GM19025 (cell line): ENCODE results near the gene FAM162A.
A peak's percentile ranks its signal among the peaks of the same experiment; 100 is the strongest.

Source experiments
- ATAC-seq: cut with Tn5 transposase; IDR thresholded peaks from one replicate; pipeline ENCODE4 v1.9.1; 2021; ENCODE audit warnings: mild to moderate bottlenecking, low read depth, moderate library complexity; ENCODE audit not compliant: unreplicated experiment

The FAM162A gene

DNA sequence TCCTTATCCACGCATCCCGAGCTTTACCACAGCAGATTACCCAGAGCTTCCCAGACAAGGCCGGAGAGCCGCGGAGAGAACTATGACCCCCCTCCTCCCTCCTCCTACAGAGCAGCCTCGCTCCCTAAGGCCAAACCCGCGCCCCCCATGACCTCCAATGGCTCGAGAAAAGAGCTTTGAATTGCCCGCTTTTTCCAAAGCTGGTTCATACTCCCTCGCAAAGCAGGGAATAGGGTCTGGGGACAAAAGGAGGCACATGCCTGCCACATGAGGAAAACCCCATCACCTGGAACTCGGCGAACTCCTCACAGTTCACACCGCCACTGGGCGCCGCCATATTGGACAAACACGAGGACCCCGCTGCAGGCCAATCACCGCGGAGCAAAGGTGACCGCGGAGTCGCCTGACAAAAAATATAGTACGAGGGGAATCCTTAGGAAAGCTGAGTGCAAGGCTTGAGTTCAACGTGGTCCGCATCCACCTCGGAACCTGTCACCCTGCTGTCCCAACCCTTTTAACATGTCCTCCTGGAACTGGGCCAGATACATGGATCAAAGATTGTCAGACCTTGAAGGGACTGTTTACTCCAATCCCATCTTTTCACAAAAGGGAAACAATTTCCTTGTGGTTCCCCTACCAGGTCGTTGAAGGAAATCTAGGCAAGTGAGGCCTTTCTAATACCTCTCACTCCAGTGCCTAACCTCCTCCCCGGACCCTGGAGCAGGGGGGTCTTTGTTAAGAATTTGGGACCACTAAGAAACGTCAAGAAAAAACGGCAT, 905 bp upstream of the FAM162A start, which contains the start of gene MIX23:
Gene MIX23, minus strand, starts transcription at position 344 of the 779 bp plus-strand sequence. Its CDS starts 7 bp downstream, at position 337.
- peak; percentile 25 for ATAC-seq

DNA sequence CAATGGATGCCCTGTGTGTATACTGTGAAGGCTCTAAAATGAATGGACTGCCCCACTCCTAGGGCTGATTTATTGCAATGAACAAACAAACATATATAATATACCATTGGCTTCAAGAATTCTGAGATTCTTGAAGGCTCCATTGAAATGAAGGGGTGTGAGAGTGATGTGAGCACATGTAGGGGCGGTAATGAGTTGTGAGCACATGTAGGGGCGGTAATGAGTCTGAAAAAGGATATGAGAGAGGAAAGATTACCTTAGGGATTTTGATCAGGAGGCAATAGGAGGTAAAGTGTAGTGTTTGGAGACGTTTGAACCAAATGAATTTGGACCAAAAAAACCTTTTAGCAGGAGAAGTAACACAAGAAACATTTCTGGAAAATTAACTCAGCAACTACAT, 3.7 kb downstream of the FAM162A start:
- no peak for ATAC-seq

DNA sequence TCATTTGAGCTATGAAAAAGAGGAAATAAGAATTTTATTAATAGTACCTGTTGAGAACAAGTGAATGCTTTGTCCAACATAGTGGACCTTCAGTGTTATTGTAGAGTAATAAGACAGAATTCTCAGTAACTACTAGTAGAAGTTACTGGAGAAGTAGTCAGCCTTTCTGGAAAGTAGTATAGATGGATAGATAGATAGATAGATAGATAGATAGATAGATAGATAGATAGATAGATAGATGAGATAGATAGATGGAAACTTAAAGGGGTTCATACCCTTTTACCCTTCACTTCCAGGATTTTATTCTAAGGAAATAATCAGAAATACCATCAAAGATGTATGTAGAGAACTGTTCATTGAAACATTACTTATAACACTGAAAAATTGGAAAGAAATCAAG, 5.2 kb downstream of the FAM162A start:
- no peak for ATAC-seq

DNA sequence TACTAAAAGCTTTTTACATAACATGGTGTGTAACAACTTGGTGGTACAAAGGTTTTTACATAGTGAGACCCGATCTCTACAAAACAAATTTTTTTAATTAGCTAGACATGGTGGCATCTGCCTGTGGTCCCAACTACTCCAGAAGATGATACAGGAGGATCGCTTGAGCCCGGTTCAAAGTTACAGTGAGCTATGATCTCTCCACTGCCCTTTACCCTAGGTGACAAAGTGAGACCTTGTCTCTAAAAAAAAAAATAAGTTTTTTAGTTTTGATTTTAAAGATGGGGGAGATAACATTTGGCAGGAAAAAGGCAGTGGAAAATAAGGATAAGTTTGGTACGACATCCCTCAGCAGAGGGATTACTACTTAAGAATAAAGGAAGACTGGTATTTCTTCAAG, 5.9 kb downstream of the FAM162A start:
- ATAC-seq: no peak

DNA sequence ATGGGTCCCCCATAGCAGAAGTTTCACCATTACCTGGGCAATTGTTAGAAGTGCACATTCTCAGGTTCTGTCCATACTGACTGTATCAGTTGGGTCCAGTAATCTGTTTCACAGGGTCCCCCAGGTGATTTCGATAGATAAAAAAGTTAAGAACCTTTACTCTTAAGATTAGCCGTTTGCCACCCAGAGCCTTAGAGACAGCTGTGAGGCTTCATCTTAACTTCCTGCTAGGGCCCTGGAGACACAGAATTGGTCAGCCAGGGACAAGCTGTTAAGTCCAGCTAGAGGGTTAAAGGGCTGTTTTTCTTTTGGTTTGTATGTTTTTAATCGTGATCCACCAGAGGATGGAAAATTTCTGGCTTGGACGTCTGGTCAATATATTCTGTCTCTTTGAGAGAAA, 6.7 kb downstream of the FAM162A start:
- ATAC-seq: no peak

DNA sequence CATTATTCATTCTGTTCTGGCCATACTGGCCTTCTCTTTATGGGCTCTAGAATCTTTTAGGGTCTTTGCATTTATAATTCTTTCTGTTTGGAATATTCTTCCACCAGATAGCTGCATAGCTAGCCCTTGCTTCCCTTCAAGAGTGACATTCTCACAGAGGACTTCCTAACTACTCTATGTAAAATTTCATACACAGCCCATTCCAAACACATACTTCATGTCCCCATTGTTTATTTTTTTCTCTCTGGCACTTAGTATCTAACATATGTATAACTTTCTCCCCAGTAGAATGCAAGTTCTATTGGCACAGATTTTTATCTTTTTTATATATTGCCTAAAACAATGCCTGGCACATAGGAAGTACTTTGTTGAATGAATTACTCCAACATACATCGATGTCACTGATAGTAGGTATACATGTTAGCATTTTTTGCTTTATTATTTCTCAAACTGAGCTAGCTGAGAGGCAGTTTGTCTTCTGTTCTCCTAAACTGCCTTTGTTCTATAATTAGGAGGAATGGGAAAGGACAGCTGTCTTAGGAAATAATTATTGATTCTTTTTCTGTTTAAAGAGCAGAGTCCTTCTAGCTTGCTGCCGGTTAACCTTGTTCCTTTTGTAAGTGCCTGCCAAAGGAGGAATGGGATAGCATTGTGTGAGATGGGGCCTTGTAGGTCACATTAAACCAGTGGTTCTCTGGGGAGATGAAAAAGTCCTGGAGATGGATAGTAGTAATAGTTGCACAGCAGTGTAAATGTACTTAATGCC, 7.9 kb downstream of the FAM162A start:
- ATAC-seq: no peak

DNA sequence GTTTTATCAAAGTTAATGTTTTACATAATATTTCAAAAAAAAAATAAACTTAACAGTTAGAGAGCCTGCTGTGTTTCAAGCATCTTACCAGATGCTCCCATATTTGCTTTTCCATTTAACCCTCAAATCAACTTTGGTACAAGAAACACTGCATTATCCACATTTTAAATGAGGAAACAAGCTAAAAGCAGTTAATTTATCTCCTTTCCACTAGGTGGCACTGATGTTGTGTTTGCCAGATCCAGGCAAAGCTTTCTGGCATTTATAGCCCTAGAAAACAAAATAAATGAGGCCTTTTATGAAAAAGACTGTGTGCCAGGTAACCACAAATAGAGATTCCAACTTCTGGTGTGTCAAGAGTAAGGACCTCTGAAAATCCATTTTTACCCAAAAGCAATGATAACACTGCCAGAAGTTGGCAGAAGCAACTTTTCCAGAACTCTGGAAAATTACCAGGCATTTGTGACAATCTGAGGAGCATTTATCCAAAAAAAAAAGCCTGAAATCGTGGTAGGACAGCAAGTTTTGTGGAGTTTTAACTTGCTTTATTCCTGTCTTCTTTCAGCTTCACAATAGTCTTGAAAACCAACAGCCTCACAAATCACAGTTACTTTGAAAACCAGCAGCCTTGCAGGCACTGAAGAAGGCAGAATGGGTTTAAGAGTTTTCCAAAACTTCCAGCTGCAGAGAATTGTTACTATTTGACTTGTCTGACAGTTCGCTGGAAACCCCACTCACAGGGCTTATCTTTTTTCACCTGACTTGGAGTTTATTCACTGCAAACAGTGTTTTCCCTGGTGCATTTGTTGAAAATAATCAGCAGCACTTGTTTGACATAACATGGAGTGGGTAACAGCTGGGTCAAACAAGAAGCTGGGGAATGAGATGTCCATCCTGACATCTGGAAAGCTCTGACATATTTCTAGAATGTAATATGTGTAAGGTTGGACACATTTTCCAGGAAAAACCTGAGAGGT, 9.2 kb downstream of the FAM162A start:
- ATAC-seq: no peak

DNA sequence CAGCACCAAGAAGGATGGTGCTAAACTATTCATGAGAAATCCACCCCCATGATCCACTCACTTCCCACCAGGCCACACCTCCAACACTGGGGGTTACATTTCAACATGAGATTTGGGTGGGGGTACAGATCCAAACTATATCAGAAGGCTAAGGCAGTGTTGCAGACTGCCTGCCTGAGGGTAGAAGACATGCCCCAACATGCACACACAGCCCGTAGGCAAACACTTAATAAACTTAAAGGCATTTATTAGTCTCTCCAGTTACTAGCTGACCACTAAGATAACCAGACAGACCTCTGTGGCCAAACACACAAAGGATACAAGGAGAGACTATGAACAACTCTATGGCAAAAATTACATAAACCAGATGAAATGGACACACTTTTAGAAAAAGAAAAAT, 10.2 kb downstream of the FAM162A start:
- ATAC-seq: no peak

DNA sequence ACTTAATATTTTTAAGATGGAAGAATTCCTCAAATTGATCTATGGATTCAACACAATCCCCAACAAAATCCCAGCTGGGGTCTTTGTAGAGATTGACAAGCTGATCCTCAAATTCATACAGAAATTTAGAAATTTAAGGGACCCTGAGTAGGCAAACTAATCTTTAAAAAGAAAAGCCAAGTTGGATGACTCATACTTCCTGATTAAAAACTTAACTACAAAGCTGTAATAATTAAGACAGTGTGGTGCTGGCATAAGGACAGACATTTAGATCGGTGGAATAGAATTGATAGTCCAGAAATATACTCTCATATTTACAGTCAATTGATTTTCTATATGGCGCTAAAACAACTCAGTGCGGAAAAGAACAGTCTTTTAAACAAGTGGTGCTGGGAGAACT, 11.6 kb downstream of the FAM162A start:
- ATAC-seq: no peak

DNA sequence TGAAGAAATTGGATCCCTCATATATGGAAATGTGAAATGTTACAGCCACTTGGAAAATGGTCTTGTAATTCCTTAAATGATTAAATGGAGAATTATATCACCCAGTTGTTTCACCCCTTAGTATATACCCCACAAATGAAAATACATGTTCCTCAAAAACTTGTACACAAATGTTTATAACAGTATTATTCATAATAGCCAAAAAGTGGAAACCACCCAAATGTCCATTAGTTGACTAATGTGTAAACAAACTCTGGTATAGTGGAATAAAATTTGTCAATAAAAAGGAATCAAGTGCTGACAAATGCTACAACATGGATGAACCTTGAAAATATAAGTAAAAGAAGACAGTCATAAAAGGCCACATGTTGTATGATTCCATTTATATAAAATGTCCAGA, 12.5 kb downstream of the FAM162A start:
- ATAC-seq: no peak

DNA sequence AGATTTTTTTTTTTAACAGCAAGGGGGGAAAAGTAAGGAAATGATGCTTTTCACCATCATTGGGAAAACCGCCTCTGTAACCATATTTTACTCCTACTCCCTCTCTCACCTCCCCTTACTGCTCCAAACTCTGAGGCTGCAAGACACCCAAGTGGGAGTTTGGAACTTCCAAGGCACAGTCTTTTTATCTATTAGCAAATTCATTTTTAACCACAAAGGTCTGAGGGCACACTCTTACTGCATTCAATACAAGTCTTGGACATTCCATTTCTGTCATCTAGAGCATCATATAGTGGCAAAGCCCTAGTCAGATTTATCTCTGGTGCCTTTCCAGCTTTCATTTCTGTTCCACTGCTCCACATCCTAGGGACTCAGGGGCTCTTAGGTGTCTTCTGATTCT, 13.2 kb downstream of the FAM162A start:
- no peak for ATAC-seq

DNA sequence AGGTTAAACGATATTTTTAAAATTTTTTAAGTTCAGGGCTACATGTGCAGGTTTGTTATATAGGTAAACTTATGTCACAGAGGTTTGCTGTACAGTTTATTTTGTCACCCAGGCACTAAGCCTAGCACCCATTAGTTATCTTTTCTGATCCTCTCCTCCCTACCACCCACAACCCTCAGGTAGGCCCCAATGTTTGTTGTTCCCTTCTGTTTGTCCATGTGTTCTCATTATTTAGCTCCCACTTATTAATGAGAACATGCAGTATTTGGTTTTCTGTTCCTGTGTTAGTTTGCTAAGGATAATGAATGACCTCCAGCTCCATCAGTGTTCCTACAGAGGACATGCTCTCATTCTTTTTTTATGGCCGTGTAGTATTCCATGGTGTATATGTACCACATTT, 14.9 kb downstream of the FAM162A start:
- no peak for ATAC-seq

DNA sequence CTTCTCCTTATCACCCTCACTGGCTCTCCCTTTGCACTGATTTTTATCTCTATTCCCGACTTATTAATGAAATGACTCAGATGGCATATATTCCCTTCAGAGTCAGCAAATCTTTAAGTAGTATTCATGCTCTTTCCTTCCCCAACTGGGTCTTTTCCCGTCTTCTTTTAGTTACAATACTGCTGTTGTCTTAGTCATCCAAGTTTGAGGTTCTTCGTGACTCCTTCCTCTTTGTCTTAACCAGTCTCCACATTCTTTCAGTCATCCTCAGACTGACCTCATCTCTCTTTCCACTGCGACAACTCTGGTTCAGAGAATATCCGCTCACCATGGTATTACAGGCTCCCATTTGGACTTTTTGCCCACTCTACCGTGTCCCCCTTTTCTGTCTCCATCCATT, 19.5 kb downstream of the FAM162A start:
- ATAC-seq: no peak

DNA sequence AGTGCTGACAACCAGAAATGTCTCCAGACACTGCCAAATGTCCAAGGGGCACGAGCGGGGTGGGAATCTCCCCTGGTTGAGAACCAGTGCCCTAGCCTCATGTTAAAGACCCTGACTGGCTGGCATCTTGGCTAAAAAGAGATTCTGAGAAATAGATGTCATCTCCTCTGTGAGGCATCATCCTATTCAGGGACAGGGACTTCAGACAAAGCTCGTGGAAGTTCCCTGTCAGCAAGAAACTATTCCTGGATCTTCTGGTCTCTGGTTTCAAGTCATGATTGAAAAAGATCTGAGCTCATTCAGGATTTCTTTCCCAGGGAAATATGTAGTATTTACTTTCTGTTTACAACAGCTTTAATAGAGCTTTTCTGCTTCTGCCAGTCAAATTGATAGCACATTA, 21.0 kb downstream of the FAM162A start:
- no peak for ATAC-seq

DNA sequence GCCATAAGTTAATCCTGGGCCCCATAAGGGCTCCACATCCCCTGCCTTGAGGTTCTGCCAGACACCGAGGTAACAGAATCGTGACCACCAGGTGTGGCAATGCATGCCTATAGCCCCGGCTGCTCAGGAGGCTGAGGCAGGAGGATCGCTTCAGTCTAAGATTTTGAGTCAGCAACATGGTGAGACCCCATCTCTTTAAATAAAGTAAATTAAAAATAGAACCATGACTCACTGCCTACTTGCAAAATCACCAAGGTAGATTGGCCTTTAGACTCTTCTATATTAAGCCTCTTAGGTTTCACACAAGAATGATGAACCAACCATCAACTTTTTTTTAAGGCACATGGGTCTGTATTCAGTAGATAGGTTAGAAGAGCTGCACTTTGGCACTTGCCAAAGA, 22.2 kb downstream of the FAM162A start:
- no peak for ATAC-seq

DNA sequence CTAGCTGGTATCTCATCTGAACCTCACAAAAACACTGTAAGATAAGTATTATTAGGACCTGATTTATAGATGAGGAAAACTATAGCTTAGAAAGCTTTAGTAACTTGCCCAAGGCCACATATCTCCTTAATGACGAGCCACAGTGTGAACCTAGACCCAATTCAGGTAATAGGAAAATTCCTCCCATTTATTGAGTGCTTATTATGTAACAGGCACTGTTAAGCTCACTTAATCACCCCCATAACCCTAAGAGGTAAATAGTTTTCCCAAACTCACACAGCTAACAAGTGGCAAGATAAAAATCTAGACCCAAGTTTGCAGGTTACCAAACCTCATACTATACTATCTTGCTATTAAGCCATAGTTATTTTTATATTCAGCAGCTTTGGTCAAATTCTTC, 24.0 kb downstream of the FAM162A start:
- ATAC-seq: no peak

DNA sequence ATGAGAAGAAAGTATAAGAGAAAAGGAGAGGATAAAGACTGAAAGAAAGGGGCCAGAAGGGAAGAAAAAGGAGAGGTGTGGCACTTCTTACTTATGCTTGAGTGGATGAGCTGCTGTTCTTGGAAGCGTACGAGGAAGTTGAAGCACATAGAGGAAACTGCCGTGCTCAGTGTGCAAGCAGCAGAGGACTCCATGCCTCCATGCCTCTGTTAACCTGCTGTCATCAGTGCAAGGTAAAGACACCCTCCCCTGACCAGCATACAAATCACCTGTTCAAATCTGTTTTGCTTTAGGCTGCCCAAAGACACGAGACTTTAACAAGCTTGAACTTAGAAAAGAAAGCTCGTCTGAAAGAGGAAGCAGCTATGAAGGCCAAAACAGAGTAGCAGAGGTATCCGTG, 25.5 kb downstream of the FAM162A start:
- ATAC-seq: no peak

DNA sequence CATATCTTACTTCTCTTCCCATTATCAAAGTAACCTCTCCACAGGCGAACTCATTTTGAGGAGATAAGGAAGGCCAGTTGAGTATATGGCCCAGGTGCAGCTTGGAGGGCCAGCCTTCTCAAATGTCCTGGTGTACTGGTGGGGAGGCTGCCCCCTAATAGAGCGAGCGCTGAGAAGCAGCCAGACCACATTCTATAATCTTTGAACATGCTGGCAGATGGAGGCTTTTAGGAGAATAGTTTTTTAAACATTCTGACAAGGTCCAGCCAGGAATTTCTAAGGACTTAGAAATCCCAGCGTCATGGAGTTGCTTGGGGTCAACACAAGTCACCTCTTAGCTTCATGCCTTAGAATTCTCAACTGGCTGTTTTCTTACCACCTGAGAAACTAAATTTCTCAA, 26.1 kb downstream of the FAM162A start:
- no peak for ATAC-seq

DNA sequence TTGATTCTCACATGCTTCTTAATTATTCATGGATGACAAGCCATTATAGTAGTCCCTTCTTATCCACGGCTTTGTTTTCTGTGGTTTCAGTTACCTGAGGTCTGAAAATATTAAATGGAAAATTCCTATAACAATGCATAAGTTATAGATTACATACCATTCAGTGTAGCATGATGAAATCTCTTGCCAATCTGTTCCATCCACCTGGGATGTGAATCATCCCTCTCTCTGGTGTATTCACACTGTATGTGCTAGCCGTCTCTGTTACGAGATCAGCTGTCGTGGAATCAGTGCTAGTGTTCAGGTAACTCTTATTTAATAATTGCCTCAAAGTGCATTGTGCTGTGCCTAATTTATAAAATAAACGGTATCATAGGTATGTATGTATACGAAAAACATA, 26.7 kb downstream of the FAM162A start:
- ATAC-seq: no peak

DNA sequence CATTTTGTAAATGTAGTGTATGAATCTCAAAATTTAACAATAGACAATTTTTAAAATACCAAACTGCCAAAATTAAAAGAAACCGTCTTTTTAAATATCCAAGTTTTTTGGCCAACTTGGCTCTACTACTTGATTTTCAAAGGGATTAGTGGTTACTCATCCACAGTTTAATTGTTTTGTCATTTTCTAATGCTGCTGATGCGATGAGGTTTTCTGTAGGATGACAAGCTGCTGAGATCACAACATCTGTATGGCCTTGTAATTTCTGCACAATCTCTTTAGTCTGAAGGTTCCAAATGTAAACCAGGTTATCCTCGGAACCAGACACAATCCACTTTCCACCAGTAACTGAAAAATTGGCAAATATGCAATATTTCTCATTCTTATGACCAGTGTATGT, 30.4 kb downstream of the FAM162A start:
- no peak for ATAC-seq
